ES-I3 (cell line): ENCODE results near the gene FGF8.
"Not testable (repeated sequence)": the region's sequence is repeated elsewhere in the genome, so short reads cannot be mapped to it uniquely, and the experiment has no call there.

Experiments
- H3K36me3 ChIP-seq: 2 replicates; pipeline ENCODE4 v1.6.1; 2013; ENCODE audit warnings: mild to moderate bottlenecking, low read length, control low read depth, moderate library complexity; ENCODE audit not compliant: insufficient read depth
- H3K4me1 ChIP-seq: 2 replicates; pipeline ENCODE4 v1.6.1; 2013; ENCODE audit warnings: mild to moderate bottlenecking, control low read depth, low read length; ENCODE audit not compliant: insufficient read depth
- H3K9ac ChIP-seq: 2 replicates; pipeline ENCODE4 v1.6.1; 2013; ENCODE audit warnings: low read depth, mild to moderate bottlenecking, low read length, moderate library complexity
- H3K9me3 ChIP-seq: 2 replicates; pipeline ENCODE4 v1.6.1; 2013; ENCODE audit warnings: mild to moderate bottlenecking, low read length, moderate library complexity; ENCODE audit not compliant: control insufficient read depth, insufficient read depth

The FGF8 gene

DNA sequence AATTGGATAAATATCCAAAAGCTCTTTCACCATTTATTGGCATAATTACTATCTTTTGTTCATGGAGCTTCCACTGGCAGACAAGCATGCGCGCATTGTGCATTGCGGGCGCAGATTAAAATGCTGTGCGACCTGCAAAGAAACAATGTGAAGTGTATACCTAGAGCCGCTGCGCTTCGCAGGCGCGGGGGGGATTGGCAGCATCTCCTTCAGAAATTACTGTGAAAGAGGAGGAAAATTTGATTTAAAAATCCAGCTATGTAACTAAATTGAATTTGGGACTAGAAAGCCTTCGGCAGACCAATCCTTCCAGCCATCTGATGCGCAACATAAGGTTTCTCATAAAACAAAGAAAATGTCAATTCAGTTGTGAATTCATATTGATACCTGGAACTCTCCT lies 17.6 kb upstream of the FGF8 start:
- Histone ChIP-seq H3K4me1 (no peaks in the 10 kb centered on the region), H3K9me3 (no peaks in the 10 kb centered on the region), H3K9ac (no peak overlapping the region), H3K36me3 (peaks cover 48% of the 10 kb centered on the region)

DNA sequence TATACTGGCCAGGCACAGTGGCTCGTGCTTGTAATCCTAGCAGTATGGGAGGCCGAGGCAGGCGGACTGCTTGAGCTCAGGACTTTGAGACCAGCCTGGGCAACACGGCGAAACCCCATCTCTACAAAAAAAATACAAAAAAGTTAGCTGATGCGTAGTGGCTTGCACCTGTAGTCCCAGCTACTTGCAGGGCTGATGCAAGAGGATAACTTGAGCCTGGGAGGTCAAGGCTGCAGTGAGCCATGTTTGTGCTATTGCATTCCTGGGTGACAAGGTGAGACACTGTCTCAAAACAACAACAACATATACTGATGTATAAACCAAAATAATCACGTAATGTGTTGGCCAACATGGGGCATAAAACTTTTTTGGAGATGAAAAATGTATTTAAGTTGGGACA lies 13.8 kb upstream of the FGF8 start:
- H3K36me3 ChIP-seq, result peaks cover 39% of the 10 kb centered on the region
- no peak overlapping the region for H3K9ac ChIP-seq
- H3K9me3 ChIP-seq, result no peaks in the 10 kb centered on the region
- no peaks in the 10 kb centered on the region for H3K4me1 ChIP-seq

DNA sequence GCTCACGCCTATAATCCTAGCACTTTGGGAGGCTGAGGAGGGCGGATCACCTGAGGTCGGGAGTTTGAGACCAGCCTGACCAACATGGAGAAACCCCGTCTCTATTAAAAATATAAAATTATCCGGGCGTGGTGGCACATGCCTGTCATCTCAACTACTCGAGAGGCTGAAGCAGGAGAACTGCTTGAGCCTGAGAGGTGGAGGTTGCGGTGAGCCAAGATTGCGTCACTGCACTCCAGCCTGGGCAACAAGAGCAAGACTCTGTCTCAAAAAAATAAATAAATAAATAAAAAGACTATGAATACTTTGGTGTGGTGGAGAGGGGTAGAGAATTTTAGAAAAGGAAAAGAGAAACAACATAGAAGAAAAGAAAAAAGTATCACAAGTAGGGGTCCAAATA lies 13.3 kb upstream of the FGF8 start:
- H3K9ac ChIP-seq, H3K9me3 ChIP-seq, H3K4me1 ChIP-seq: not testable (repeated sequence)
- H3K36me3 ChIP-seq, result peaks cover 40% of the 10 kb centered on the region

DNA sequence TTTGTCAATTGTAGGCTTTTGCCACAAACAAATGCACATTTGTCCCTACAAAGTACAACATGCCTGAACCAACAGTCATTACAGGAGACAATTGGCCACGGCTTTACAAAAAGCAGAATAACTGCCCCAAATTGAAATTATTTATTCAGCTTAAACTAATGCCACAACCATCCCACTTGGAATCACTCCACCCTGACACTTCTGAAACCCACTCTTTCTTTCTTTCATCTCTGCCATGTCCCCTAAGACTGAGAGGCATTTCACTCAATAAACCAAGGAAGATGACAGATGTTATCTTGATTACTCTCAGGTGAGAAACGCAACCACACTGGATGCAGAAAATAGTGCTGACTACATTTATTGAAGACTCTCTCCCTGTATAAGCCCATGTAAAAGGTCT lies 9.9 kb upstream of the FGF8 start:
- Histone ChIP-seq H3K4me1 (peaks cover 2% of the 10 kb centered on the region; the same call in 1 of the 2 replicates), H3K36me3 (peaks cover 16% of the 10 kb centered on the region), H3K9ac (no peak overlapping the region), H3K9me3 (no peaks in the 10 kb centered on the region)

DNA sequence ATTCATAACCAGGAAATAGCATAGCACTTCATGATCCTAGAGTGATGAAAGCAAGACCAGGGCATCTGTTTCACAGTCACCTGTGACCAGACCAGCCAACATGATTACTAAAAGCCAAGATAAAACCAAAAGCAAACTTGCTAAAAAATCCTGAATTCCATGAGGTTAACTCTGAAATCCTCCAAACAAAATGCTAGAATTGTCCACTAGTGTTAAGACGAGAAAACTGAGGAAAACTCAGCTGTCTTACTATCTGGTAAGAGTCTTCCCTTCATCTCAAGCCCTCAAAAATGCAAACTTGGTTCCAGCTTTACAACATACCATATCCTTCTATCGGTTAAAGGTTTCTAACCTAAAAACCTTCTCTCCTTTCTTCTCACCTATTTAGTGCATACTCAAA lies 8.6 kb upstream of the FGF8 start:
- Histone ChIP-seq H3K4me1 (peaks cover 10% of the 10 kb centered on the region; the same call in 1 of the 2 replicates), H3K36me3 (peaks cover 15% of the 10 kb centered on the region), H3K9me3 (no peaks in the 10 kb centered on the region), H3K9ac (no peak overlapping the region)

DNA sequence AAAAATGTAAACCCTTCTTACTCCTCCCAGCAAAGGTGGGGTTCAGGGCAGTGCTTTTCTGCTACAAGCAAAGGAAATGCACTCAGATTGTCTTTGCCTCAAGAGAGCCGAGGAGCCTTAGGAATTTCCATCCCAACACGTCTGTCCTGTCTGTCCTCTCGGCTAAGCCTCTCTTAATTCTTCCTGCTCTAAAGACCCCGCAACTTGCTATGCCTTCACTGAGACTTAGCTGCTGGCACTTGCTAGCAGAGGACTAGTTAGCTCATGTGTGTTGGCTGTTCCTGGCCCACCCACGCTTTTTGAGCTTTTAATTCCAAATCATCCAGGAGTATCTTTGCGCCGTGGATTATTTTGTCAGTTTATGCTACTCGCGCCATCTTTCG lies 7.8 kb upstream of the FGF8 start:
- H3K36me3 ChIP-seq, result peaks cover 15% of the 10 kb centered on the region
- no peaks in the 10 kb centered on the region; the same call in 1 of the 2 replicates for H3K9me3 ChIP-seq
- peak overlapping the region; percentile 78 for H3K9ac ChIP-seq
- H3K4me1 ChIP-seq, result peaks cover 10% of the 10 kb centered on the region; the same call in 1 of the 2 replicates

DNA sequence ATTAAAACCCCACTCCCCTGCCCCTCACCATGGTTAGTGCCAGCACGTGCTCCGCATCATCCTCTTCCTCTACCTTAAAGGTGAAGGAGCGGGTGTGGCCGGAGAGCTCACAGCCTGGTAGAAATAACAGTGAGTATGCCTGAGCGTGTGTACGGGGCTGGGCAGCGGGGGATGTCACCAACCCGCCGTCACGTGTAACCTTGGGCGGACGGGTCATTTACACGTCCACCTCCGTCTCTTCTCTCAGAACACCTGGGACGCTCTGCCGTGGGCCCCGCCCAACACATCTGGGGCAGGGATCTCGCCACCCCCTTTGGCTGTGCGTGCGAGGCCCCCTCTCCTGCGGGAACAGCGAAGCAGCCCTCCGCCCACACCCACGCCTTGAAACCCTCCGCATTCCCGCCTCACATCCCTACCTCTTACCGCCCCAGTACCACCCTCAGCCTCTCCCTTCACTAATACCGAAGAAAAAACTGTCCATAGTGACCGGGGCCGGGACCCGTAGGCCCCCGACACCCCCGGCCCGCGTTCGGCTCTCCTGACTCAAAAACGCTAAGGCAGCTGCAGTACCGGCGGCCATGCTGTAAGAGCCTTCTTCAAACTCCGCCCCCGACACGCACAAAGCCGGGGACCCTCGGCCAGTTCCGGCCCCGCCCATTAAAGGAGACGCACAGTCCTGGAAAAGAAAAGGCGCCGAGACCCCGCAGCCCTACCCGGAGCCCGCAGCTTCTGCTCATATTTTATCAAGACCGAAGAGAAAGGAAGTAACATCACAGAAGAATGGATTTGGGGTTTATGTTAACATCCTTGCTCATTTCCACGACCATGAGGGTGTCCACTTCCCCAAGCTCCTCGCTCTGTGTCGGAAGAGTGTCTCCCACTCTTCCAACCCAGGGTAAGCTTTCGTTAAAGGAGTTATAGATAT lies 7.2 kb upstream of the FGF8 start, which contains the start of gene NPM3:
Gene NPM3 (minus strand): TSS at position 636 of the 925 bp plus-strand sequence. CDS start 56 bp downstream, at position 580.
- H3K36me3 ChIP-seq, result peaks cover 15% of the 10 kb centered on the region
- H3K9me3 ChIP-seq, result no peaks in the 10 kb centered on the region; the same call in 1 of the 2 replicates
- peaks cover 10% of the 10 kb centered on the region for H3K4me1 ChIP-seq
- H3K9ac ChIP-seq, result peak within 1 kb of the TSS; percentile 78

DNA sequence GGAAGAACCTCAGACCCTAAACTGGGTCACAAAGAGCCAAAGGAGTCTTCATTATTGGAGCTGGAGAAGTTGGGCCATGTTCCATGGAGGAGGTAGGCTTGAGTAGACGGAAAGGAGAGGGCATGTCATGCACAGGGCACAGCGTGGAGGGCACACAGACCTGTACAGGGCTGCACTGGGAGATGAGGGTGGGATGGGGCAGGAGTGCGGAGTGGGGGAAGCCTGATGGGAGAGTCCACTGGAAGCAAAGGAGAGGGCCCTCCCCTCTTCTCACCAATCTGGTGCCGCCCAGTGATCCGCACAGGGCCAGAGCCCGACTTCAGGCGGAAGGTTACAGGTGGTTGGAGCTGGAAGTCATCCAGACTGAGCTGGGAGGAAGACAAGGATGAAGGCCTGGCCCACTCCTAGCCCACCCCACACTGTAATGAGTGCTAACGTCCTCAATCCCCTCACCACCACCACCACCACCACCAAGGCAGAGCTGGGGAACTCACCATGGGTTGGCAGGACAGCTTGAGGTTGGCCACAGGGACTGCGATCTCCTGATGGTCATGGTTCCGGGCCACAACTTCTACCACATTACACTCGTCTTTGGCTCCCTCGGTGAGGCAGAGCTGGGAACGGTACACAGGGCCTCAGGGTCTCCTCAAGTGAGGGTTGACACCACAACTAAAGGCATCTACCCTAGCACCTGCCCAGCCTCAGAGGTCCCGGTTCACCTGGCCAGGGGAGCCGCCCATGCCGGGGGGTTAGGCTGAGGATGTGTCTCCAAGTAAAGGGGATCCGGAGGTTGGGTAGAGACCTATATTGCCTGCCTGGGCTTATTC lies 6.3 kb upstream of the FGF8 start:
- Histone ChIP-seq H3K4me1 (peaks cover 14% of the 10 kb centered on the region), H3K36me3 (peaks cover 14% of the 10 kb centered on the region), H3K9ac (peak overlapping the region; percentile 78), H3K9me3 (no peaks in the 10 kb centered on the region; the same call in 1 of the 2 replicates)

DNA sequence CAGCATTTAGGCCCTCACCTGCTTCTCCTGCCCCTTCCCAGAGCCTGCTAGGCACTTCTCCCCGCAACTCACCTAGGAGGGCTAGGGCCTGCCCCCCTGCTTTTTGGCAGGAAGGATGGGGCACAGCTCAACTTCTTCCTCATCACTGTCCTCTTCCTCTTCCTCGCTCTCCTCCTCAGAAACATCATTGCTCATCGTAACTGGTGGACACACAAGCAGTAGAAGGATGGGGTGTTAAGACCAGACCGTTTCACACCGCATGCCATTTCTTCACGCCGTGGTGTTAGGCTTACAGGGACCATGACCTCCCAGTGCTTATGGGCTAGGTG lies 5.7 kb upstream of the FGF8 start:
- Histone ChIP-seq H3K9ac (no peak overlapping the region), H3K36me3 (peaks cover 13% of the 10 kb centered on the region), H3K4me1 (peaks cover 18% of the 10 kb centered on the region), H3K9me3 (no peaks in the 10 kb centered on the region; the same call in 1 of the 2 replicates)

DNA sequence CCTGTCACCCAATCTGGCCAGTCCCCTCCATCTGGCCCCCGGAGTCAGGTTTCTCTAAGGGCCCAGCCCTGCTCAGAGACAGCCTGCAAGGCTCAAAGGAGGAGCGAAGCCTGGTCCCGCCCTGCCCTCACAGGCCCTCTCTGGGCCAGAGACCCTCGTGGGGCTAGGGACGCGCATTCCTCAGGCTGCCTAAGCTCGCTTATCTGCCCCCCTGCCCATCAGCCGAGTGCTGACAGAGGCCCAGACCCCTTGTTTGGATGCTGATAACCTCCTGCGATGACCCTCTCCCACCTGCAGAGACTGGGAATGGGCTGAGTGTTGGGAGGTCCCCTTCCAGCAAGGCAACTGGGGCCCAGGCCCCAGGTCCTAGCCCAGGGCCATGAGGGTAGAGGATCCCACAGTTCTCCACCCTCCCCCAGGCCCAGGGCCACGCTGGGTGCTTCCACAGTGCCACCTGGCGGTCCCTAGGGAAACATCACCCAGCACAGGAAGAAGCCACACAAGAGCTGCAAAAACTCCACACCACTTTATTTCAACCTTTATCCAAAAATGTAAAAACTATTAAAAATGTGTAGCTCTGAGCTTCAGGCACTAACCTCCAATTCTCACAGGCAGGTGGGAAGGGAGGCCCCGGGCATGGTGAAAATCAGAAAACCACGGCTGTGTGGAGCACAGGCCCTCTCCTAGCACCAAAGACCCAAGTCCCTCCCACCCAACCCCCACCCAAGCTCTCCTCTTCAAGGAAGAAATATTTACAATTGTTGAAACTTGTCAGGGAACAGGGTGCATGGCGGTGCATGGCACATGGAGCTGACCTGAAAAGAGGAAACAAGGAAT lies 5.1 kb upstream of the FGF8 start:
- H3K9me3 ChIP-seq, result no peaks in the 10 kb centered on the region; the same call in 1 of the 2 replicates
- H3K36me3 ChIP-seq, result peaks cover 9% of the 10 kb centered on the region
- peaks cover 18% of the 10 kb centered on the region for H3K4me1 ChIP-seq
- H3K9ac ChIP-seq, result no peak overlapping the region

DNA sequence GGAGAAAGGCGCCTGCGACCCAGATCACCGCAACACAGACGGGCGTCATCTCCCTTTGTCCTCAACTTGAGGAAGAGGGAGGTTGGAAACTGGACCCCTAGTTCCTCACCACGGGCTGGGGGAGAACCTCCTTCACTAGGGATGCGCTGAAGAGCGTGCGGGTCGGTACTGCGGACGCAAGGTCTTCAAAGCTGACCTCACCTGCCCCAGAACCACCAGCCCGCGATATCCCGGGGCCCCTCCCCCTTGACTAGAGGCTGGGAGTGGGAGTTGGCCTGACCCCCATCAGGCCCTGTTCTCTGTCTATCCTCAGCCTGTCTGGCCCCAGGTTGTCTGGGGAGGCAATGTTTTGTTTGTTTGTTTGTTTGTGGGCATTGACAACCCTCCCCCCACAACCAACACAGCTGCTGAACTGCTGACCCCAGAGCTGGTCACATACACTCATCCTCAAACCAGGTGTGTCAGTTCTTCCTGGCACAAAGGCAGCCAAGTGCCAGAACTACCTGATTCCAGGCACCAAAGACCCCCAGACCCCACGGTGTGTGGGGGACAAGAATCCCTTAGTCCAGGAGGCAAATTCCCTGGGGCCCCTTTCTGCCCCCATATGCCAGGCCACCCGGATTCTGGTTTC lies 4.4 kb upstream of the FGF8 start:
- Histone ChIP-seq H3K4me1 (peaks cover 18% of the 10 kb centered on the region), H3K36me3 (peaks cover 4% of the 10 kb centered on the region; the same call in 1 of the 2 replicates), H3K9ac (peak overlapping the region; percentile 53)

DNA sequence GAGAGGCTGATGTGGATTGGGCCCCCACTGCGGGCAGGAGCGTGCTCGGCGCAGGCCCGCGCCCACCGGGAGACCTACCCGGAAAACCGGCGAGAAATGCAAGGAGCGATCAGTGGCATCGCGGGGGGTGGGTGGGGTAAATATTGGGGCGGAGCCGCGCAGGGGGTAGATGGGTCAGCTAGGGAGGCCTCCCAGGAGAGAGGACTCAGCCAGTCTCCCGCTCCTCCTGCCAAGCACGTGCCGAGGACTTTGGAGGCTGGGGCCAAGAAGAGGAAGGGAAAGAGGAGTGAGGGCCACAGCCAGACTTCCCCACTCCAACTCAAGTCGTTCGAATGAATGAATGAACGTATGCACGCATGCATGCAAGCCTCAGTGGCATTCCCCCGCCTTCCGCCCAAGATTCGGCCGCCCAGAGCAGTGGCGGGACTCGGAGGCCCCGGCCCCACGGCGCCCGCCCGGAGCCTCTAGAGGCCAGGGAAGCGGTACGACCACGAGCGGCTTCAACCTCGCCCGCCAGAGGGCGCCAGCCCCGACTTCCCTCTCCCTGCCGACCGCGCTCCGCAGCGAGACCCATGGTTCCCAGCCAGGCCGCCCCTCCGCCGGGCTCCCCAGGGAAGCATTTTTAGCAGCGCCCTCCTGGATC lies 3.8 kb upstream of the FGF8 start:
- Histone ChIP-seq H3K9me3 (no peaks in the 10 kb centered on the region; the same call in 1 of the 2 replicates), H3K36me3 (peaks cover 2% of the 10 kb centered on the region; the same call in 1 of the 2 replicates), H3K9ac (peak overlapping the region; percentile 53), H3K4me1 (peaks cover 18% of the 10 kb centered on the region)

More for the DNA sequence above, 4.4 kb upstream of the FGF8 start:
- no peaks in the 10 kb centered on the region; the same call in 1 of the 2 replicates for H3K9me3 ChIP-seq
